ENCODE results near the gene MAP2.

MAP2 gene, protein sequence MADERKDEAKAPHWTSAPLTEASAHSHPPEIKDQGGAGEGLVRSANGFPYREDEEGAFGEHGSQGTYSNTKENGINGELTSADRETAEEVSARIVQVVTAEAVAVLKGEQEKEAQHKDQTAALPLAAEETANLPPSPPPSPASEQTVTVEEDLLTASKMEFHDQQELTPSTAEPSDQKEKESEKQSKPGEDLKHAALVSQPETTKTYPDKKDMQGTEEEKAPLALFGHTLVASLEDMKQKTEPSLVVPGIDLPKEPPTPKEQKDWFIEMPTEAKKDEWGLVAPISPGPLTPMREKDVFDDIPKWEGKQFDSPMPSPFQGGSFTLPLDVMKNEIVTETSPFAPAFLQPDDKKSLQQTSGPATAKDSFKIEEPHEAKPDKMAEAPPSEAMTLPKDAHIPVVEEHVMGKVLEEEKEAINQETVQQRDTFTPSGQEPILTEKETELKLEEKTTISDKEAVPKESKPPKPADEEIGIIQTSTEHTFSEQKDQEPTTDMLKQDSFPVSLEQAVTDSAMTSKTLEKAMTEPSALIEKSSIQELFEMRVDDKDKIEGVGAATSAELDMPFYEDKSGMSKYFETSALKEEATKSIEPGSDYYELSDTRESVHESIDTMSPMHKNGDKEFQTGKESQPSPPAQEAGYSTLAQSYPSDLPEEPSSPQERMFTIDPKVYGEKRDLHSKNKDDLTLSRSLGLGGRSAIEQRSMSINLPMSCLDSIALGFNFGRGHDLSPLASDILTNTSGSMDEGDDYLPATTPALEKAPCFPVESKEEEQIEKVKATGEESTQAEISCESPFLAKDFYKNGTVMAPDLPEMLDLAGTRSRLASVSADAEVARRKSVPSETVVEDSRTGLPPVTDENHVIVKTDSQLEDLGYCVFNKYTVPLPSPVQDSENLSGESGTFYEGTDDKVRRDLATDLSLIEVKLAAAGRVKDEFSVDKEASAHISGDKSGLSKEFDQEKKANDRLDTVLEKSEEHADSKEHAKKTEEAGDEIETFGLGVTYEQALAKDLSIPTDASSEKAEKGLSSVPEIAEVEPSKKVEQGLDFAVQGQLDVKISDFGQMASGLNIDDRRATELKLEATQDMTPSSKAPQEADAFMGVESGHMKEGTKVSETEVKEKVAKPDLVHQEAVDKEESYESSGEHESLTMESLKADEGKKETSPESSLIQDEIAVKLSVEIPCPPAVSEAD (N-terminal part only)

DNA sequence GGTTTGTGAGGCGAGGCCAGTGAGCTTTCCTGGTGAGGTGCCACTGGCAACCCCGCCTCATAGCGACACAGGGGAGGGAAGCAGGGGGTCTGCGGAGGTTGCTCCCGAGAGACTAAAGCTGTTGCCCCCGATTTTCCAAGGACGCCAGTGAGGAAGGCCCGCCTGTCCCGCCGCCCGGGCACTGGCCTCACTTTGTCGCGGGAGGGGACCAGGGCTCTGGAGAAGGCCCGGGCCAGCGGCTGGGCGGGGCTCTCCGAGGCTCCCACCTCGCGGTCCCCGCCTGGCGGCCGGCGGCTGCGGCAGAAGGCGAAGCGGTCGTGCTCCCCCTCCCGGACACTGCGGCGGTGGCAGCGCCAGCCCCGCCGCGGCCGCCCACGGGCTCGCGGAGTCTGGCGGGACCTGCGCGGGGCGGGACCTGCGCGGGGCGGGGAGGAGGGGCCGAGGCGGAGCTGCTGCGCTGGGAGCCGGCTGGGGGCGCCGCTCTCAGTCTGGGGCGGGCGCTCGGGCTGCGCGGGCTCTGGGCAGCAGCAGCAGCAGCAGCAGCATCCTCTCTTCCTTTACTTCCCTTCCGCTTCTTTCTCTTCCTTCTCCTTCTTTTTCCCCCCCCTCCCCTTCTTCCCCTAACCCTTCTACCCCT lies at the start of gene MAP2:
Gene MAP2 (plus strand): TSS at position 486 of the 637 bp plus-strand sequence. CDS start 229,124 bp downstream, outside the sequence.
- peak; percentile 81 for DNase-seq

DNA sequence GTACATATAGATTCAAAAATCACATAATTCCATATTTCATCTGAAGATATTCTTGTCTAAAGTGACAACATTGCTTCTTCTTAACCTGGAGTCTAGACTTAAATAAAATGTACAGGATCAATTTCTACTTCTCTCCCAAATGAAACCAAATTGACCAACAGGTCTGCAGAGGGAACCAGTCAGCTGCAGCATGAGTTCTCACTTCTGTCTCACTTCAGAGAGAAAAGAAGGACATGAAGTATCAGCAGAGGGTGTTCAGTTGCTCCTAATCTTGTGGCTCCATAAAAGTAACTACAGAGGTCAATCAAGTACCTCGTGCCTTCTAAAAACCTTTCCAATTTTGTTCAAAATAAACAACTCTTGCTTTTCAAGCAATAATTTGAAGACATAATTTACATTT lies 47.2 kb upstream of the MAP2 start:
- DNase-seq = no peak

DNA sequence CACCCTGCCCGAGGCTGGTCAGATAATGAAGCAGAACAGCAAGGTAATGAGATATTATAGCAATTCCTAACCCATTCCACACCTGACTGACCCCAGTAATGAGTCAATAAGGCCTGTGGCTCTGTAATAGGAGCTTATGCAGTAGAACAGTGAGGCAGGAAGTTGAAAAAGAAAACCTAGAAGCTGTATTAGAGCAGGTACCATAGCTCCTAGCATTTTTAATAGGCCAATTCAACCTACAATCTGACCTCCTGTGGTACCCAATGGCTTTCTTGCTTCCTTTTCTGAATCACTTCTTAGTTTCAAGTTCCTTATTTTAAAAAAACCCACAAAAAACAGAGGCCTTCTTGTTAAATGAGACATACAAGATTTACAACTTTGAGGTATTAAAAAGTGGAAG lies 43.6 kb upstream of the MAP2 start:
- DNase-seq = no peak

DNA sequence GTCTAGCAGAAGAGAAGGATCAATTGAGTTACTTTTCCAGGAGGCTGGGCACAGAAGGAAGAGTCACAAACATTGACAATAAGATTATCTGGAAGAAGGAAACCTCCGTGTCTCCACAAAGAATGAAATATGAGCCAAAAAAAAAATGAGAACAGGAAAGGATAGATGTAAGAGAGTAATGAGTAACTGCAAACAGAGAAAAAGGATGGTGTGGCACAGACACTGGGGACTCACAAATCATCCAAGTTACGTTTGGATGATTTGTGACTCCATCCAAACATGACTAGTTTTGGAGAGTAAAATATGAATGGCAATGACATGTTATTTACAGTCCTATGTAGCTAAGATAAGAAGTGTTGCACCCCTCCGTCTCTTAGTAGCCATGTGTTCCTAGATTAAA lies 42.8 kb upstream of the MAP2 start:
- no peak for DNase-seq

DNA sequence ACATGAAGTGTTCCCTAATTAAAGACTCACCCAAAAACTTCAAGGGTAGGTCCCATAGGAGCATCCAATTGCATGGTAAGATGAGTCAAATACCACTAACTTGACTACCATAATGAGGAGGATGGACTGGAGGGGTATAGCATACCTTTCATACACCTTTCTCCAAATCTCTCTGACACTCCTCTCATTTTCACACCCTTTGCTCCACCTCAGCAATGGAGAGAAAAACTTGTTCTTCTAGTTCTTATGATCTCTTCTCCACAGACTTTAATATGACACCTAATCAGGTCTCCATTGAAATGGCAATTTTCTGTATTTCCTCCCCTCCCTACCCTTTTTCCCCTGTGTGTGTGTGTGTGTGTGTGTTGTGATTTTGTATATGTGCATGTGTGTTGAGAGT lies 41.1 kb upstream of the MAP2 start:
- no peak for DNase-seq

DNA sequence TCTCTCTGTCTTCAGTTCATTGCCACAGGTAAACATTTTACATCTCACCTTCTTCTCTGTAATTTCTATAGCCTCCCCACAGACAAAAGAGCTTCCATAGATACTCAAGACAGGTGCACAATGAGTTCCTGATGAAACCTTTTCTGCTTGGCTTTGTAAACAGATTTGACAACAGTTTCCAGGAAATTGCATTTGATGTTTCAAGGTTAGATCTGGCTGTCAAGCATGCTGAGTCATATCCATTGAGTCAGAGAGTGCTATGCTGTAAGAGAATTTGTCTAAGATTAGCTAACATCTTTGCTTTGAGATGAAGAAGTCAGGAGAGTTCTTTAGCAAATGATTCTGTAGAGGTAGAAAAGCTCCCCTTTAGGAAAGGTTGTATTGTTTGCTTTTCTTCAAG lies 40.6 kb upstream of the MAP2 start:
- peak; percentile 68 for DNase-seq

DNA sequence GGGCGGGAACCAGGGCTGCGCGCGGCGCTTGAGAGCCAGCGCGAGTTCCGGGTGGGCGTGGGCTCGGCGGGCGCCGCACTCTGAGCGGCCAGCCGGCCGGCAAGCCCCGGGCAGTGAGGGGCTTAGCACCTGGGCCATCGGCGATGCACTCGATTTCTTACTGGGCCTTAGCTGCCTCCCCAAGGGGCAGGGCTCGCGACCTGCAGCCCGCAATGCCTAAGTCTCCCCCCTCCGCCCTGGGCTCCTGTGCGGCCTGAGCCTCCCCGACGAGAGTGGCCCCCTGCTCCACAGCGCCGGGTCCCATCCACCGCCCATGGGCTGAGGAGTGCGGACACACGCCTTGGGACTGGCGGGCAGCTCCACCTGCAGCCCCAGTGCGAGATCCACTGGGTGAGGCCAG lies 36.5 kb upstream of the MAP2 start:
- no peak for DNase-seq

DNA sequence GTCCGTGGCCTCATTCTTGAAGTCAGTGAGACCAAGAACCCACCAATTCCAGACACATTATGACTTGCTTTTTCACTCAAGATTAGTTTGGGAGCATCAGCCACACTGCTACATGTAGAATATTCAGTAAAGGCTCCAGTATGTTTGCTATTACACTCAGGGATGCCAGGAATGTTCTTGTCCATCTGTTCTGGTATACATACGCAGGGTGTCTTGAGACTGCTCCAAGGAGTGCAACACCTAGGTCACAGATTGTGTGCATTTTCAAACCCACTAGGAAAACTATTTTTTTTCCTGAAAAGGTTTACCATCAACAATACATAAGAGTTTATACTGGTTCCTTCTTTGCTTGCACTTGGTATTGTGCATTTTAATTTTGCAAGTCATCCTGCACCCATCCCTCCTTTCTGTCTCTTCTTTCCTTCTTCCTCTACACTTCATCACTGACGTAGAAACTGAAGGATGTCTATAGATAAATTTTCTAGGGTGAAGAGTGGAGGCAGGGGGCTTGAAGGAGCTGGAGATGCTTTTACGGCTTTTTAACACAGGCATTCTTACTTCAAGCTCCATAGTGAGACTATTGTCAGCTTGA lies 35.3 kb upstream of the MAP2 start:
- DNase-seq = no peak

DNA sequence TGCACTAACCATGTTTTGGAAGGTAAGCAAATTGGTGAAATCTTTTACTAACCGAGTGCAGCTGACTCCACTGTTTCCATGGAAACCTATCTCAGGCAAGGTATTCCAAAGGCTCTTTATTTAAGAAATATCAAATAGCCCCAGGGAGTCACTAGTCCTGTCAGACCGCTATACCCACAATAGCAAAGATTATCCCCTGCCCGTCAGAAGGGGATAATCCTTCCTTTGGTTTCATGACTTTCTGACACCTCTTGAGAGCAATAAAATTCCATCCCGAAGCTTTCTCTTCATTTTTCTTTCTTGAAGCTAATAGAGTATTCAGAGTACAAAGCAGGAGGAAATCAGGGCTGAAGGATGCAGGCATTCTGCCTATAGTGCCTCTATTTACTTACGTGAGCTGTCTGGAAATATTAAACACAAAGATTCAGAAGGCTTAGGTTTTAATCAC lies 34.7 kb upstream of the MAP2 start:
- DNase-seq = no peak

DNA sequence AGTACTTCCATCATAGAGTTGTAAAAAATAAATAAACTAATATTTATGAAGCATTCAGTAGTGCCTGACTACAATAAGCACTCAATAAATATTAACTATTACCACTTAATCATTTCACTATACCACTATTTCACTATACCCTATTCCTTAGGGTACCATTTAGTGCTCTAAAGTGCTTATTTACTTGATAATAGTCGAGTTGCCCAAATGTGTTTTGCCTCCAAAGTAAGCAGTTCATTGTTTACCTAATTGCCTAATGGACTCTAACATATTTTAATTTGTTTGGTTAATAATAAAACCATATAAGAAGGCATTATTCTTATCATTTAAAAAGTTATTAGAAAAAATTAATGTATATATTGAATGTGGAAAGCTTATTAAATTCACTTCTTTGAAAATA lies 33.0 kb upstream of the MAP2 start:
- DNase-seq = no peak

DNA sequence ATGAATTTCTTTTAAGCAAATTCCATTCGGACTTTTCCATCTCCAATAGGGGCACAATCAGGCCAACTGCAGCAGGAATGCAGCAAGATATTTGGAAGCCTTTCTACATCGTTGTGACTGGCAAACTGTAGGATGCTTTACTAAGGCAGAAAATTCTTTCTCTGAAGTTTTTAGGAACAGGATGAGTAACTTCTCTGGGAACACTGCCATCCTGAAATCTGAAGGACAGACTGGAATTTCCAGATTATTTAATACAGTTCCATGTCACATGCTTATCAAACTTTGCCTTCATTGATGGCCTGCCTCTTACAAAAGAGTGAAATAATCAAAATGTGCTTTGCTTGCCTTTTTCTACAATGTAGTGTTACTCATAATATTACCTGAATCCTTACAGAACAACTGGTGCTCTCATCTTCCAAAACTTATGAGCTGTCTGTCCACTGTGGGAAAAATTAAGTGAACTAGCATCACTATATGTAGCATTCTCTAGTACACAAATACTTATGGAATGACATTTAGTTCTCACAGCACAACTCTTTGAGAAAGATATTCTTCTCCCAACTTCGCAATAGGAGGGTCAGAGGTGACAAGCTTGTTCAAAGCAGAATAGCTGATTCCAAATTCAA lies 32.0 kb upstream of the MAP2 start:
- peak; percentile 57 for DNase-seq

DNA sequence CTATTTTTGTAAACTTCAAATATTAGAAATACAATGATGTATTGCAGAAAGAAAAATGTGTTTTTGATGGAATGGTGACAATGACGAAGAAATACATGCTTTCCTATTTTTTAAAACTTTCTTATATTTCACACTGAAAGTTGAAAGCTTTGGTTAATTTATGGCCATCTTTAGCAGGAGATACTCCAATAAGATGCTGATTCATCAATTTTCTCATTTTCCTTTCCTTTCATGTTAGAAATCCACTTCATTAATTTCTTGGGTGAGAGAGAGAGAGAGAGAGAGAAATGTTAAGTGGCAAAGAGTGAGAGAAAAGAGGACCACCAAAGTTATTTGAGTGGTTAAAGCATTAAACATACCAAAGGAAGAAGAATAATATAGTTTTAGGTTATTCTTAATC lies 28.6 kb upstream of the MAP2 start:
- no peak for DNase-seq

DNA sequence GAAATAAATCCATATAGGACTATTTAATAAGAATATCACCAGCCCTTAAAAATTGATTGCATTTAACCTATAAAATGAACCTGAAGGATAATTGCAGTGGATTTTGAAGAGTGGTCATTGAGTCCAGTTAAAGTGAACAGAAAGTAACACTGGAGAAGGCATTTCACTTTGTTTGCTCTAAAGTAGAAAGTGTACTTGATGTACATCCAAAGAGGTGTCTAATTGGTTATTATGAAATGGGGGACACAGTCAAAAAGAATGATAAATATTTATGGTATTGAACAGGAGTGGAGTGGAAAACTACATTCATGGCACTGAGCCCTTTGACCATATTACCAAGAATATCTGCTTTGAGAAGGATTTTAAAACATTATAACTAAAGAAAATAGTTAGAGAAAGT lies 28.2 kb upstream of the MAP2 start:
- DNase-seq = no peak

DNA sequence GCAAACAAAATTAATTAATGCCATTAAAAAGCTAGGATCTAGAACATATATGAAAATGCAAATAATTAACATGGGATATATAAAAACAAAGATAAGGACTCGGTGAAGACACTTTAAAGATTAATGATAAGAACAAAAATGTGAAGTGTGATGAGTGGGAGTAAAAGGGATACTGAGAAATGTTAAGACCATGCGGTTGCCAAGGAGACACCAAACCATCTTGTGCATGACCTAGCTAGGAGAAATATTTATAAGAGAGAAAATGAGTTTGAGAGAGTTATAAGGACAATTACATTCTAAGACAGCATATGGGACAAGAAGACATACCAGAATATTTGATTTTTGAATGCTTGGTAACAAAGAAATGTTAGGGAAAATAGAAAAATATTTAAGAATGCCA lies 25.4 kb upstream of the MAP2 start:
- DNase-seq = no peak

DNA sequence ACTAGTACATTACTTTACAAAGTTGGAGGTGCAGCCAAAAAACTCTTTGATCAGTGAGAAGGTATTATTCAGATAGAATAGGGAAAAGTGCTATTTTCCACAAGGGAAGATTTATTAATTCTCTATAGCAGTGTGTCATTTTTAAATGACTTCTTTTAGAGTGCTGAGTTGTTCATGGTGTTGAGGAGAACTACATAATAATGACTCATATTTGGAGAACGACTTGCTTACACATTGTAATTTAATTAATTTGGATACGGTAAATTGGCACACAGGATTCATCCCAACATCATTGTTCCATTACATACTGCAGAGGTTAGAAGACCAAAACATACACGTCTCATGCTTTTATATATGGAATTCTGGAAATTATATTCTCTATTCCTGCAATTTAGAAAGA lies 22.1 kb upstream of the MAP2 start:
- DNase-seq = no peak

DNA sequence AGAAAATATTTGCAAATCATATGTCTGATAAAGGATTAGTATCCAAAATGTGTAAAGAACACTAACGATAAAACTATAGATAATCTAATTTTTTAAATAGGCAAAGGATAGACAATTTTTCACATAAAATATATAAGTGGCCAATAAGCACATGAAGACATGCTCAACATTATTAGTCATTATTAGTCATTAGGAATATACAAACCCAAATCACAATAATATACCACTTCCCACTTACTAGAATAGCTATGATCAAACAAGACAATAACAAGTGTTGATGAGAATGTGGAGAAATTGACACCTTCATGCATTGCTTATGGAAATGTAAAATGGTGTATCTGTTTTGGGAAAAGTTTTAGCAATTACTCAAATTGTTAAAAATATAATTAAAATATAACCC lies 12.6 kb upstream of the MAP2 start:
- DNase-seq = no peak

DNA sequence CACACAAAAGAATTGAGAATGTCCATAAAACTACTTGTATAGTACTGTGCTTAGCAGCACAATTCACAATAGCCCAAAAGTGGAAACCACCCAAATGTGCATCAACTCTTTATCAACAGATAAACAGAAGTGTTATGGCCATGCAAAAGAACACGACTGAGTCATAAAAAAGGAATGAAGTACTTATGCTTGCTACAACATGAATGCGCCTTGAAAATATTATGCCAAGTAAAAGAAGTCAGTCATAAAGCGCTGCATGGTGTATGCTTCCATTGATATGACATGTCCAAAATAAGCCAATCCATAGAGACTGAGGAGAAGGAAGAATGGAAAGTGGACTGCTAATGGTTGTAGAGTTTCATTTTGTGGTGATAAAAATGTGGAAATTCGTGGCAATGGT lies 12.1 kb upstream of the MAP2 start:
- DNase-seq = no peak

DNA sequence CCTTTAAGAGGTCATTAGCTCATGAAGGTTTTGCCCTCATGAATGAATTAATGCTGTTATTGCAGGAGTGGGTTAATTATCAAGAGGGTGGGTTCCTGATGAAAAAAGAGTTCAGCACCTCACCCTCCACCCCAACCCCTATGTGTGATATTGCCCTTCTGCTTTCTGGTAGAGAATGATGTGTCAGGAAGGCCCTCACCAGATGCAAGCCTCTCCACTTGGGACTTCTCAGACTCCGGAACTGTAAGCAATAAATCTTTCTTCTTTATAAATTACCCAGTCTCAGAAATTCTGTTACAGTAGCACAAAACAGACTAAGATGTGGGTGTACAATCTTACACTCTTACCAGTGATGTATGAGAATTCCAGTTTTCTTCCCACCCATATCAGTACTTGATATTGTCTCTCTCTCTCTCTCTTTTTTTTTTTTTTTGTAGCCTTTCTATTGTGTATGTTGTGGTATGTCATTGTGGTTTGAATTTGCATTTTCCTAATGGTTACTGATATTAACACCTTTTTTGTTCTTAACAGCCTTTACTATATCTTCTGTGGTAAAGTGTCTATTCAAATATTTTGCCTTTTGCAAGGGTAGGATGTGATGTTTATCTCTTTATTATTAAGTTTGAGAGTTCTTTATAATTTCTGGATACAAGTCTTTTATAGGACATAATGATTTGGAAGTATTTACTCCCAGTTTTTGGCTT lies 10.4 kb upstream of the MAP2 start:
- DNase-seq = no peak

DNA sequence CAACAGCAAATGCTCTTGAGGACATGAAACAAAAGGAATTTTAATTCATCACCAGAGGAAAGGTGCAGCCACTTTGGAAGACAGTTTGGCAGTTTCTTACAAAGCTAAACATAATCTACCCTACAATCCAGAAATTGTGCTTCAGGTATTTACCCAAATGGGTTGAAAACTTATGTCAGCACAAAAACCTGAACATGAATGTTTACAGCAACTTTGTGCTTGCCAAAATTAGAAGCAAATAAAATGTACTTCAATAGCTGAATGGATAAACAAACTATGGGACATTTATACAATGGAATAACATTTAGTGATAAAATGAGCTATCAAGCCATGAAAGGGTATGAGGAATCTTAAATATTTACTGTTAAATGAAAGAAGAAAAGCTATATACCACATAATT lies 6.9 kb upstream of the MAP2 start:
- DNase-seq = no peak

DNA sequence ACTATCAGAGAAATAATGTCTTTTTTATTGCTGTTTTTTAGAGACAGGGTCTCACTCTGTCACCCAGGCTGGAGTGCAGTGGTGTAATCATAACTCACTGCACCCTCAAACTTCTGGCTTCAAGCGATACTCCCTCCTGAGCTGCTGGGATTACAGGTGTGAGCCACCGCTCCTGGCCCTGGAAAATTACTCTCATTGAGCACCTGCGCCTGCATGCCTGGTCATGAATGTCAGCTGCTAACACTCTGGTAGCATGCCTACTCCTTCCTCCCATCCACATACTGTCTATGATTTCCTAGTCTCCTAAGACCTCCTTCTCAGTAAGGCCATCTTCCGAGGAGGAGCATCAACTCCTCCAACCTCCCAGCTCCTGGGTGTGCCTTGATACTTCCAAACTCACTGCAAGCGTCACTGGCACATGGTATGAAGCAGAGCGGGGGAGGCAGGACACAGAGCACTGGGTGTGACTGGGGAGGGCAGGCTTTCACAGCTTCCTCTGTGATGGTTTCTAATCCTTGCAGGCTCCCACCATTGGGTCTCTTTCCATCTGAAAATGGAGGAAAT lies 1.6 kb upstream of the MAP2 start:
- no peak for DNase-seq

DNA sequence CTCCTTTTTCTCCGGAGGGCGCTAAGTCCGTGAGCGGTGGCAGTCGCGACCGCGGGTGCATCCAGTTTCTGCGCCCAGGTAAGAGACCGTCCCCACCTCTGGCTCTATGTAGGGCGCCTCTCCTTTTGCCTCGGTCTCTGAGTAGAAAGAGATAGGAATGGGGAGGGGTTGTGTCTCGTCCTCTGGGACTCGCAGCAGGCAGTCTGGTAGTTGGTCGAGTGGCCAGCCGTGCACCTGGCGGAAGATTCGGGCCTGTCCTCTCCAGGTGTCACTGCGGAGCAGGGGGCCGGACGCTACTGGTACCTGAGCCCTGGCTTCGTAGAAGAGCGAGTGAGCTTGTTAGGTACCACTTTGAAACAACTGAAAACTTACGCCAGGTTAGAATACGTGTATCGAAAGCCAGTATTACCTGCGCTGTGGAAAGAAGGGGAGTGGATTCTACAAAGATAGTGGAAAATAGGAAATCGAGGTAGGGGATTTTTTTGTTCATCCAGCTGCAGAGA lies 403 bp downstream of the MAP2 start:
- no peak for DNase-seq

Data from fibroblast of skin of right biceps (primary cell).